Measurements from ENCODE around the gene ZNF107.

ZNF107 gene

GRCh38 chr7:64634406-64635062 lies 31.4 kb upstream of the ZNF107 start:
- Histone ChIP-seq H3K4me1 (ENCODE audit: control insufficient read depth, insufficient read depth, low read length) (no peaks in the 10 kb centered on the region), H3K4me3 (ENCODE audit: low read length) (no peak overlapping the region), H3K36me3 (ENCODE audit: control insufficient read depth, insufficient read depth, low read length) (no peaks in the 10 kb centered on the region), H3K27me3 (ENCODE audit: control insufficient read depth, insufficient read depth, low read length) (no peaks in the 10 kb centered on the region), H3K9me3 (ENCODE audit: control insufficient read depth, low read length) (no peaks in the 10 kb centered on the region), H3K9ac (ENCODE audit: low read length) (no peak overlapping the region)

GRCh38 chr7:64636386-64636785 lies 29.5 kb upstream of the ZNF107 start:
- no peaks in the 10 kb centered on the region for H3K4me1 ChIP-seq (ENCODE audit: control insufficient read depth, insufficient read depth, low read length)
- H3K9me3 ChIP-seq (ENCODE audit: control insufficient read depth, low read length): no peaks in the 10 kb centered on the region
- no peak overlapping the region for H3K4me3 ChIP-seq (ENCODE audit: low read length)
- H3K27me3 ChIP-seq (ENCODE audit: control insufficient read depth, insufficient read depth, low read length): no peaks in the 10 kb centered on the region
- H3K9ac ChIP-seq (ENCODE audit: low read length): no peak overlapping the region
- H3K36me3 ChIP-seq (ENCODE audit: control insufficient read depth, insufficient read depth, low read length): no peaks in the 10 kb centered on the region

GRCh38 chr7:64637521-64638445 lies 28.1 kb upstream of the ZNF107 start:
- Histone ChIP-seq H3K9ac (ENCODE audit: low read length) (no peak overlapping the region), H3K4me3 (ENCODE audit: low read length) (no peak overlapping the region), H3K27me3 (ENCODE audit: control insufficient read depth, insufficient read depth, low read length) (no peaks in the 10 kb centered on the region), H3K4me1 (ENCODE audit: control insufficient read depth, insufficient read depth, low read length) (no peaks in the 10 kb centered on the region), H3K9me3 (ENCODE audit: control insufficient read depth, low read length) (no peaks in the 10 kb centered on the region), H3K36me3 (ENCODE audit: control insufficient read depth, insufficient read depth, low read length) (no peaks in the 10 kb centered on the region)

GRCh38 chr7:64638822-64639221 lies 27.1 kb upstream of the ZNF107 start:
- no peaks in the 10 kb centered on the region for H3K36me3 ChIP-seq (ENCODE audit: control insufficient read depth, insufficient read depth, low read length)
- no peak overlapping the region for H3K9ac ChIP-seq (ENCODE audit: low read length)
- H3K27me3 ChIP-seq (ENCODE audit: control insufficient read depth, insufficient read depth, low read length): no peaks in the 10 kb centered on the region
- H3K4me1 ChIP-seq (ENCODE audit: control insufficient read depth, insufficient read depth, low read length): no peaks in the 10 kb centered on the region
- no peak overlapping the region for H3K4me3 ChIP-seq (ENCODE audit: low read length)
- H3K9me3 ChIP-seq (ENCODE audit: control insufficient read depth, low read length): no peaks in the 10 kb centered on the region

- Histone ChIP-seq H3K9ac (ENCODE audit: low read length) (no peak overlapping the region), H3K27me3 (ENCODE audit: control insufficient read depth, insufficient read depth, low read length) (no peaks in the 10 kb centered on the region), H3K4me3 (ENCODE audit: low read length) (no peak overlapping the region), H3K36me3 (ENCODE audit: control insufficient read depth, insufficient read depth, low read length) (no peaks in the 10 kb centered on the region), H3K9me3 (ENCODE audit: control insufficient read depth, low read length) (no peaks in the 10 kb centered on the region), H3K4me1 (ENCODE audit: control insufficient read depth, insufficient read depth, low read length) (no peaks in the 10 kb centered on the region)
Measured at GRCh38 chr7:64639267-64640001, 26.5 kb upstream of the ZNF107 start.

GRCh38 chr7:64640504-64640903 lies 25.4 kb upstream of the ZNF107 start:
- no peaks in the 10 kb centered on the region for H3K27me3 ChIP-seq (ENCODE audit: control insufficient read depth, insufficient read depth, low read length)
- H3K9ac ChIP-seq (ENCODE audit: low read length): no peak overlapping the region
- H3K4me1 ChIP-seq (ENCODE audit: control insufficient read depth, insufficient read depth, low read length): no peaks in the 10 kb centered on the region
- H3K9me3 ChIP-seq (ENCODE audit: control insufficient read depth, low read length): no peaks in the 10 kb centered on the region
- no peak overlapping the region for H3K4me3 ChIP-seq (ENCODE audit: low read length)
- H3K36me3 ChIP-seq (ENCODE audit: control insufficient read depth, insufficient read depth, low read length): no peaks in the 10 kb centered on the region

GRCh38 chr7:64642046-64642445 lies 23.9 kb upstream of the ZNF107 start:
- Histone ChIP-seq H3K4me1 (ENCODE audit: control insufficient read depth, insufficient read depth, low read length) (no peaks in the 10 kb centered on the region), H3K27me3 (ENCODE audit: control insufficient read depth, insufficient read depth, low read length) (no peaks in the 10 kb centered on the region), H3K9me3 (ENCODE audit: control insufficient read depth, low read length) (no peaks in the 10 kb centered on the region), H3K36me3 (ENCODE audit: control insufficient read depth, insufficient read depth, low read length) (no peaks in the 10 kb centered on the region), H3K4me3 (ENCODE audit: low read length) (no peak overlapping the region), H3K9ac (ENCODE audit: low read length) (no peak overlapping the region)

GRCh38 chr7:64642875-64643274 lies 23.1 kb upstream of the ZNF107 start:
- Histone ChIP-seq H3K9ac (ENCODE audit: low read length) (no peak overlapping the region), H3K36me3 (ENCODE audit: control insufficient read depth, insufficient read depth, low read length) (no peaks in the 10 kb centered on the region), H3K4me3 (ENCODE audit: low read length) (no peak overlapping the region), H3K27me3 (ENCODE audit: control insufficient read depth, insufficient read depth, low read length) (no peaks in the 10 kb centered on the region), H3K9me3 (ENCODE audit: control insufficient read depth, low read length) (no peaks in the 10 kb centered on the region), H3K4me1 (ENCODE audit: control insufficient read depth, insufficient read depth, low read length) (no peaks in the 10 kb centered on the region)

- Histone ChIP-seq H3K27me3 (ENCODE audit: control insufficient read depth, insufficient read depth, low read length) (no peaks in the 10 kb centered on the region), H3K4me3 (ENCODE audit: low read length) (no peak overlapping the region), H3K9ac (ENCODE audit: low read length) (no peak overlapping the region), H3K36me3 (ENCODE audit: control insufficient read depth, insufficient read depth, low read length) (no peaks in the 10 kb centered on the region), H3K9me3 (ENCODE audit: control insufficient read depth, low read length) (no peaks in the 10 kb centered on the region), H3K4me1 (ENCODE audit: control insufficient read depth, insufficient read depth, low read length) (no peaks in the 10 kb centered on the region)
Measured at GRCh38 chr7:64643566-64643965, 22.4 kb upstream of the ZNF107 start.

GRCh38 chr7:64651203-64651602 lies 14.7 kb upstream of the ZNF107 start:
- H3K27me3 ChIP-seq (ENCODE audit: control insufficient read depth, insufficient read depth, low read length): no peaks in the 10 kb centered on the region
- no peak overlapping the region for H3K4me3 ChIP-seq (ENCODE audit: low read length)
- no peak overlapping the region for H3K9ac ChIP-seq (ENCODE audit: low read length)
- H3K36me3 ChIP-seq (ENCODE audit: control insufficient read depth, insufficient read depth, low read length): no peaks in the 10 kb centered on the region
- no peaks in the 10 kb centered on the region for H3K9me3 ChIP-seq (ENCODE audit: control insufficient read depth, low read length)
- no peaks in the 10 kb centered on the region for H3K4me1 ChIP-seq (ENCODE audit: control insufficient read depth, insufficient read depth, low read length)

GRCh38 chr7:64651632-64652165 lies 14.2 kb upstream of the ZNF107 start:
- H3K27me3 ChIP-seq (ENCODE audit: control insufficient read depth, insufficient read depth, low read length): no peaks in the 10 kb centered on the region
- no peaks in the 10 kb centered on the region for H3K4me1 ChIP-seq (ENCODE audit: control insufficient read depth, insufficient read depth, low read length)
- no peak overlapping the region for H3K9ac ChIP-seq (ENCODE audit: low read length)
- no peak overlapping the region for H3K4me3 ChIP-seq (ENCODE audit: low read length)
- no peaks in the 10 kb centered on the region for H3K36me3 ChIP-seq (ENCODE audit: control insufficient read depth, insufficient read depth, low read length)
- H3K9me3 ChIP-seq (ENCODE audit: control insufficient read depth, low read length): no peaks in the 10 kb centered on the region
